GM23338 (cell line): Measurements from ENCODE around the gene NOP16. TPM values are rescaled to one million over a fixed set of nuclear protein-coding genes. Genes with fewer than 3 reads are reported as not detected.

Source experiments
- ATAC-seq: fragments of 200-7000 bp; cut with Tn5 transposase; 3 replicates; pipeline ENCODE4 v1.9.1; 2020
- DNase-seq: peaks from one replicate; pipeline ENCODE4 v3.0.0-alpha.2; 2015; ENCODE audit warnings: low spot score
- H2AFZ ChIP-seq: fragments of 200-600 bp; sonication (generic); 2 replicates; pipeline ENCODE4 v1.8.0; 2016; ENCODE audit warnings: antibody characterized with exemption, mild to moderate bottlenecking, moderate library complexity
- H3F3A ChIP-seq: fragments of 200-600 bp; sonication (generic); replicated peaks from 2 replicates; pipeline ENCODE4 v1.8.0; 2017; ENCODE audit warnings: antibody characterized with exemption, mixed run types, low read depth
- H3K27ac ChIP-seq: fragments of 200-600 bp; sonication (generic); 2 replicates; pipeline ENCODE4 v1.6.1; 2016; ENCODE audit warnings: low read depth
- H3K27me3 ChIP-seq: fragments of 200-600 bp; sonication (generic); 2 replicates; pipeline ENCODE4 v1.8.0; 2016; ENCODE audit warnings: mild to moderate bottlenecking, mixed run types, moderate library complexity; ENCODE audit not compliant: insufficient read depth
- H3K36me3 ChIP-seq: fragments of 200-600 bp; sonication (generic); 2 replicates; pipeline ENCODE4 v1.8.0; 2016; ENCODE audit warnings: mild to moderate bottlenecking; ENCODE audit not compliant: insufficient read depth
- H3K4me1 ChIP-seq: fragments of 200-600 bp; sonication (generic); 2 replicates; pipeline ENCODE4 v1.8.0; 2016; ENCODE audit warnings: mild to moderate bottlenecking, moderate library complexity; ENCODE audit not compliant: insufficient read depth
- H3K4me2 ChIP-seq: fragments of 200-600 bp; sonication (generic); 2 replicates; pipeline ENCODE4 v1.7.1; 2017; ENCODE audit warnings: mixed run types
- H3K4me3 ChIP-seq: fragments of 200-600 bp; sonication (generic); 2 replicates; pipeline ENCODE4 v1.6.1; 2016; ENCODE audit warnings: mixed run types
- H3K79me2 ChIP-seq: fragments of 200-600 bp; sonication (generic); replicated peaks from 2 replicates; pipeline ENCODE4 v1.8.0; 2017; ENCODE audit warnings: mild to moderate bottlenecking; ENCODE audit not compliant: insufficient read depth
- H3K9me2 ChIP-seq: fragments of 200-600 bp; sonication (generic); 2 replicates; pipeline ENCODE4 v1.8.0; 2017; ENCODE audit not compliant: insufficient read depth
- H4K20me1 ChIP-seq: fragments of 200-600 bp; sonication (generic); replicated peaks from 2 replicates; pipeline ENCODE4 v1.8.0; 2017; ENCODE audit warnings: mild to moderate bottlenecking; ENCODE audit not compliant: insufficient read depth
- H3K27ac Mint-ChIP-seq: 2 replicates; pipeline ENCODE4 v1.8.0; 2020; ENCODE audit warnings: inconsistent platforms, mild to moderate bottlenecking, moderate library complexity, mixed read lengths
- H3K27me3 Mint-ChIP-seq: 3 replicates; pipeline ENCODE4 v1.8.0; 2022; ENCODE audit warnings: low read depth, mild to moderate bottlenecking, moderate library complexity, mixed read lengths, inconsistent platforms; ENCODE audit not compliant: insufficient read depth, poor library complexity
- H3K36me3 Mint-ChIP-seq: 3 replicates; pipeline ENCODE4 v1.8.0; 2021; ENCODE audit warnings: low read depth, mild to moderate bottlenecking, inconsistent platforms, moderate library complexity, mixed read lengths
- H3K4me1 Mint-ChIP-seq: 3 replicates; pipeline ENCODE4 v1.8.0; 2020; ENCODE audit warnings: mild to moderate bottlenecking, inconsistent platforms, mixed read lengths
- H3K4me3 Mint-ChIP-seq: 3 replicates; pipeline ENCODE4 v1.8.0; 2021; ENCODE audit warnings: moderate library complexity, mild to moderate bottlenecking, inconsistent platforms, mixed read lengths
- H3K9me3 Mint-ChIP-seq: 3 replicates; pipeline ENCODE4 v1.8.0; 2020; ENCODE audit warnings: moderate library complexity, mild to moderate bottlenecking, inconsistent platforms, mixed read lengths
- CTCF ChIP-seq, 2 experiments: fragments of 200-600 bp in 1 of 2; sonication (generic) in 1 of 2; conservative IDR thresholded peaks; 2 replicates each; pipeline versions ENCODE4 v1.5.1 to v1.6.1; 2016 to 2017; ENCODE audit warnings: antibody characterized with exemption in 2 of 2, low read depth in 2 of 2, mild to moderate bottlenecking in 2 of 2, moderate library complexity in 1 of 2
- ETS1 ChIP-seq: IDR thresholded peaks from 2 replicates; pipeline ENCODE4 v1.6.1; 2016; ENCODE audit warnings: antibody characterized with exemption
- EZH2 ChIP-seq: fragments of 200-600 bp; sonication (generic); IDR thresholded peaks from one replicate; pipeline ENCODE4 v1.8.0; 2017; ENCODE audit warnings: antibody characterized with exemption, mild to moderate bottlenecking, low read depth; ENCODE audit not compliant: unreplicated experiment
- EZH2phosphoT487 ChIP-seq: fragments of 200-600 bp; sonication (generic); IDR thresholded peaks from one replicate; pipeline ENCODE4 v1.8.1; 2018; ENCODE audit warnings: antibody characterized with exemption; ENCODE audit not compliant: unreplicated experiment
- JUNB ChIP-seq: IDR thresholded peaks from one replicate; pipeline ENCODE4 v1.6.1; 2016; ENCODE audit warnings: antibody characterized with exemption; ENCODE audit not compliant: unreplicated experiment
- NANOG ChIP-seq: IDR thresholded peaks from 2 replicates; pipeline ENCODE4 v1.6.1; 2016; ENCODE audit warnings: antibody characterized with exemption, borderline replicate concordance
- STAT1 ChIP-seq: IDR thresholded peaks from one replicate; pipeline ENCODE4 v1.6.1; 2016; ENCODE audit warnings: antibody characterized with exemption; ENCODE audit not compliant: unreplicated experiment
- ZNF331 ChIP-seq: fragments of 250-450 bp; sonication (Bioruptor Pico); IDR thresholded peaks from 2 replicates; pipeline ENCODE4 v1.5.0; 2020; ENCODE audit warnings: low read depth, mild to moderate bottlenecking, moderate library complexity
- ZNF462 ChIP-seq: fragments of 250-450 bp; sonication (Bioruptor Pico); IDR thresholded peaks from 2 replicates; pipeline ENCODE4 v1.5.0; 2020; ENCODE audit warnings: mild to moderate bottlenecking, moderate library complexity
- polyA plus RNA-seq: library from polyadenylated mRNA; unstranded; fragments of >200 nt; fragmentation: Nextera tagmentation; extraction: Ambion mirVana; gene quantifications from 2 replicates; pipeline ENCODE4 v1.2.1, GENCODE V29; 2016
- total RNA-seq: library from RNA; depleted of rRNA; stranded (reverse); fragments of >200 nt; shearing (Covaris generic); gene quantifications from 2 replicates; pipeline ENCODE4 v1.2.3, GENCODE V29; 2014

Gene NOP16
- total and polyA plus RNA-seq, 2 experiments from 2014 or later: 43.4 to 181 TPM

- TF ChIP-seq STAT1 (no peak), EZH2 (no peak), EZH2phosphoT487 (no peak), NANOG (no peak), JUNB (no peak), CTCF (conservative IDR thresholded peaks at IDR 0.05; ENCODE audit: low read depth in 2 of 2) (no peak), ETS1 (no peak), ZNF462 (CRISPR knock-in tag) (no peak), ZNF331 (CRISPR knock-in tag) (no peak)
- H3K36me3 Mint-ChIP-seq: peaks cover 15% of the 10 kb centered on the region
- DNase-seq: peak; percentile 83
These were observed 22.0 kb downstream of the NOP16 start for GRCh38 chr5:176366232-176366894.

More at GRCh38 chr5:176366232-176366894, 22.0 kb downstream of the NOP16 start:
- no peaks in the 10 kb centered on the region for H3K36me3 ChIP-seq
- no peaks in the 10 kb centered on the region for H3K79me2 ChIP-seq
- H3K9me2 ChIP-seq: no peaks in the 10 kb centered on the region
- ATAC-seq: peak; percentile 22
- H3K9me3 Mint-ChIP-seq: no peaks in the 10 kb centered on the region
- H2AFZ ChIP-seq: peak overlapping the region; percentile 96
- H3K4me2 ChIP-seq: peak overlapping the region; percentile 88
- H3K27ac ChIP-seq: no peak overlapping the region
- H3K4me1 ChIP-seq: peaks cover 3% of the 10 kb centered on the region; the same call in 1 of the 2 replicates
- no peaks in the 10 kb centered on the region for H3F3A ChIP-seq
- peaks cover 6% of the 10 kb centered on the region; the same call in 1 of the 2 replicates for H4K20me1 ChIP-seq
- peak overlapping the region; percentile 83 for H3K4me3 ChIP-seq
- H3K4me3 Mint-ChIP-seq: peak overlapping the region; percentile 72
- peaks cover 3% of the 10 kb centered on the region; the same call in 2 of the 3 replicates for H3K4me1 Mint-ChIP-seq
- peaks cover 57% of the 10 kb centered on the region for H3K27me3 ChIP-seq
- peaks cover 44% of the 10 kb centered on the region for H3K27me3 Mint-ChIP-seq
- H3K27ac Mint-ChIP-seq: no peak overlapping the region
